Stimulated activated CD8-positive, alpha-beta memory T cell treated with anti-CD3 and anti-CD28 coated beads, Interleukin-15, amount 100 ng/mL, for 4 hours (primary cell): ENCODE measurements around the gene GOLGA1.
"Not testable (repeated sequence)": the region's sequence is repeated elsewhere in the genome, so short reads cannot be mapped to it uniquely, and the experiment has no call there.

ENCODE experiments used
- DNase-seq, 2 donors: peaks; one replicate each; pipeline ENCODE4 v3.0.0-alpha.2; 2020; ENCODE audit warnings: low read depth in 2 of 2

The GOLGA1 gene

DNA sequence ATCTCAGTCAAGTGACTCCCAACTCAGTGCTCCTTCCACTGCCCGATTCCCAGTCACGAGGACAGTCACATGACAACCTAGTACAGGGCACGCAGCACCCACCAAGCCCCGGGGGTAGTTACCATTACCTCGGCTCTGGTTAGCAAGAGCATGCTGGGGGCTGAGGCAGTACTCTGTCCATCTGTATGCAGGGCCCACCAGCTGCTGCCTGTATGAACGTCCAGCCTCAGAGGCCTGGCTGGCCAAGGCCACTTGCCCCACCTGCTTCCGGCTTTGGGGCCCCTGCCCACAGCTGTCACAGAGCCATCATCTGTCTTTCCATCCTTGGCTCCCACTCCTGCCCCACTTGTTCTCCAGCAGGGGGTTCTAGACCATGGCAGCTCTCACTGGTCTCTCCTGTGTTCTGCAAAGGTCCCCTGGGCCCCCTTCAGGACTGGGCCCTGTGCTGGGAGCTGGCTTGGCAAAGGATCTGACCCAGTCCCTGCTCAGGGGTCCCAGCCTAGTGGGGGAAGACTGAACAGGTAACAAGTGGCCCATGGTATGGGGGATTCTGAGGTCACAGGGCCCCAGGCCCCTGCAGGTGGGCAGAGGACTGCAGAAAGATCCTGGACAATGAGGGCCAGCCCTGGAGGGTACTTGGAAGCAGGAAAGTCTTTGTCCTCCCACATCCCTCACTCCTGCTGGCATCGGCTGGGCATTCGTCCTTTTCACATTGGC is 82.4 kb downstream of the GOLGA1 start:
- no peak for DNase-seq

DNA sequence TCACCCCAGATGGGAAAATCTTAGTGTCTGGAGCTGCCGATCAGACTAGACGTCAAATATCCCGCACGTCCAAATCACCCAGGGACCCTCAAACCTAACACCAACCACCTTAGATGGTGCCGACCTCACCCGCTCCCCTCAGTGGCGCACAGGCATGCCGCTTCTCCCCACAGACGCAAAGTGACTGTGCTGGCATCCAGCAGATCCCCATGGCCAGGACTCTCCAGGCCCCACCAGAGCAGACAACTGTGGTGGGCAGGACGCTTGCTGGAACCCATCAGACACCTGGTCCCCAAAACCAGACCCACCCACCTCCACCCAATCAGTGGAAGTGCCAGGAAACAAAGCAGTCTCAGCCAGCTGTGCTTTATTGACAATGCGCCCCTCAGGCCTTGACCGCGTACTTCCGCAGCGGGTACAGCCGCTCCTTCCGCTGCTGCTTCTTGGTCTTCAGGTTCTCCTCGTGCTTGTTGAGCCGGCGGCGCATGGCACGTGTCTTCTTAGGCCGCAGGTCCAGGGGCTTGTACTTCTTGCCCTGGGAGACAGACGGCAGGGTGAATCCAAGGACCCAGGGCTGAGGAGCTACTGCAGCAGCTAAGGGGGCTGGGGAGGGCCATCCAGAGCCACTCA is 83.2 kb downstream of the GOLGA1 start:
- no peak for DNase-seq

- no peak for DNase-seq
Measured at GRCh38 chr9:124855944-124856765, 84.7 kb downstream of the GOLGA1 start.

GRCh38 chr9:124855566-124855943 is 85.3 kb downstream of the GOLGA1 start:
- no peak for DNase-seq

DNA sequence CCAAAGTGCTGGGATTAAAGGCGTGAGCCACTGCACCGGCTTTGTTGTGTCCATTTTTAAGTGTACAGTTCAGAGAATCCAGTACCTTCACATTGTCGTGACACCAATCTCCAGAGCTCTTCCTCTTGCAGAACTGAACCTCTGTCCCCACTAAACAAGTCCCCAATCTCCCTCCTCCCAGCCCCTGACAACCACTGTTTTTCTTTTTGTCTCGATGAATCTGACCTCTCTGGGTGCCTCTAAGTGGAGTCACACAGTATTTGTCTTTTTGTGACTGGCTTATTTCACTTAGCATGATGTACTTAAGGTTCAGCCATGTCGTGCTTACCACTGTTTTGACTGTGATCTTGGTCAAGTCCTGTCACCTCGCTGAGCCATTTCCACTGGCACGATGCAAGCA is 86.1 kb downstream of the GOLGA1 start:
- no peak for DNase-seq

DNA sequence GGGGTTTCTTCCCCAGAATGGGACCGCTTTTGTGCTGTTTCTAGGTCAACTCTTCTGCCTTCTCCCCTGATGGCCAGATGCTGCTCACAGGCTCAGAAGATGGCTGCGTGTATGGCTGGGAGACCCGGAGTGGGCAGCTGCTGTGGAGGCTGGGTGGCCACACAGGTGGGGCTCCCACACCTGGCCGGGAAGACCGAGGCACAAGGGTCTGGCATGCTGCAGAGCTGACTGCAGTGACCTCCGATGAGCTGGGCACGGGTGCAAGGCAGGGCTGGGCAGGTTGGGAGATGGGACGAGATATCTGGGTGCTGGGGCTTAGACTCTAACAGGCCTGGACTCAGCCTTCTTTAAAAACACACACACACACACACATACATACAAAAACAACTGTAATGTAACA is 86.7 kb downstream of the GOLGA1 start:
- DNase-seq: no peak

- DNase-seq: no peak
Measured at GRCh38 chr9:124853605-124854143, 87.2 kb downstream of the GOLGA1 start.

- peak; percentile 55 to 69 for DNase-seq
Measured at GRCh38 chr9:124852829-124853531, 87.9 kb downstream of the GOLGA1 start, which contains the start of gene WDR38. Gene WDR38, plus strand, starts transcription at chr9:124853460. Its CDS starts 72 bp downstream, at chr9:124853532.

- DNase-seq: no peak
Measured at GRCh38 chr9:124852121-124852828, 88.6 kb downstream of the GOLGA1 start.

GRCh38 chr9:124849801-124850200 is 91.1 kb downstream of the GOLGA1 start:
- DNase-seq: no peak

DNA sequence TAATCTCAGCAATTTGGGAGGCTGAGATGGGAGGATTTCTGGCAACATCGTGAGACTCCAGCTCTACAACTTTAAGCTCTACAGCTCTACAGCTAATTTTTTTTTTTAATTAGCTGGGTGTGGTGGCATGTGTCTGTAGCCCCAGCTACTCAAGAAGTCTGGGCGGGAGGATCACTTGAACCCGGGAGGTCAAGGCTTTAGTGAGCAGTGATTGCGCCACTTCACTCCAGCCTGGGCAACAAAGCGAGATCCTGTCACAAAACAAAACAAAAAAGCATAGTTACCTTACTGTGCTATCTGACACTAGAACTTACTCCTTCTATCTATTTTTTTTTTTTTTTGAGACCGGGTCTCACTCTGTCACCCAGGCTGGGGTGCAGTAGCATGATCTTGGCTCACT is 93.9 kb downstream of the GOLGA1 start:
- no peak for DNase-seq

- DNase-seq: not testable (repeated sequence)
Measured at GRCh38 chr9:124846467-124846866, 94.4 kb downstream of the GOLGA1 start.

GRCh38 chr9:124844291-124844690 is 96.6 kb downstream of the GOLGA1 start:
- no peak for DNase-seq

- no peak for DNase-seq
Measured at GRCh38 chr9:124843456-124844034, 97.3 kb downstream of the GOLGA1 start.

DNA sequence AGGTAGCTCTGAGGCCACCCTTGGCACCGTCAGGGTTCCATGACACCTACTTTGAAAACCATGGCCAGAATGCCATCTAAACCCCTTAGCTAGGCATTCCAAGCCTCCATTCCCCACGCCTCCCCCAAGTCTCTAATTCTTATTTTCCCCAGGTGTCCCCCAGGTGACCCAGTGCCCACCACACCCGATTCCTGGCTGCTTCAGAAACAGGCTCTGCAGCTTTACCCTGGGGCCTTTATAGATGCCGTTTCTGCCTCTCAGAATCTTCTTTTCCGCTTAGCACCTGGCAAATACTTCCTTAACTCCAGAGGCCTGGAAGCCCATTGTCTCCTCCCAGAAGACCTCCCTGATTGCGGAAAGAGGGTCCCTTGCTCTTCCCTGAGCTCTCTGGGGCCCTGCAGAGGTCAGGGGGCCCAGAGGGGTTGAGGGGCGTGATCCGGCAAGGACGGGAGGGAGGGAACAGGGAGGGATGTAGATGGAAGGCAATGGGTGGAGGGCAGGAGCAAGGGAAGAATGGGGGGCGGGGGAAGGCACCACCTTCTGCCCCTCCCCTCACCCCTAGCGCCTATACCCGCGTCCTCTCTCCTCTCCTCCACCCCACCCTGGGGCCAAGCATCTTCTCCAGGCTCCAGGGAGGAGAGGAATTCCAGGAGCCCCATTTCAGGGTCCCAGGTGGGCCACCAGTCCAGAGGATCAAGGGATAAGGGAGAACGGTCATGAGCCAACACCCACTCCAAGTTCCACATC is 99.6 kb downstream of the GOLGA1 start:
- no peak for DNase-seq

- DNase-seq: no peak
Measured at GRCh38 chr9:124840300-124840833, 100.5 kb downstream of the GOLGA1 start.

DNA sequence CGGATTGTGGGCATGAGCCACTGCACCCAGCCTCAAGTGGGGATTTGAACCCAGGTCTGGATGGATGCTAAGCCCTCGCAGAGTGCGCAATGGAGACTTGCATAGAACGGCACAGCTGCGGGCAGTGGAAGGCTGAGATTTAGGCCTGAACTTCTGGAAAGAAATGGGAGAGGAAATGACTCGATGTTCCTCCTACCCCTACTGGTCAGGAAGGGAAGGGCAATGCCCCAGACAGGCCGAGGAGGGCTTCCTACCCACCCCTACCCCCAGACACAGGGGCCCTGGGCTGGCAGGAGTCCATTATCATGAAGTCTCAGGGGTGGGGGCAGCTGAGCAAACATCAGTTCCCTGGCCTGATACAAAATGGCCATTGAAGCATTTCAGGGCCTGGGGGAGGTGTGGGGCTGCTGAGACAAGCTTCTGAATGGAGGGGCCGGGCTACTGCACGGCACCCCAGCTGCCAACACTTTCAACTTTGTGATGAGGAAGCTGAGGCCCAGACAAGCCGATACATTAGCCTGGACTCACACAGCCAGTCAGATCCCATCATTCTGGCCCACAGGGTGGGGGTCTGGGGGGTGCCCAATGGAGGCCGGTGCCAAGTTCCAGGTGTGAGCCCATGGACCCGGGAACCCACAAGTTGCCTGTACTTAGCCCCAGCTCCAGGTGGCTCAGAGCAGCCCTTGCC is 101.1 kb downstream of the GOLGA1 start:
- no peak for DNase-seq

GRCh38 chr9:124838567-124839275 is 102.2 kb downstream of the GOLGA1 start:
- not testable (repeated sequence) for DNase-seq
